NCI-H146 treated with DMSO at 0.1 percent for 48 hours (cell line): ENCODE data around the gene C1RL.
A peak's percentile ranks its signal among the peaks of the same experiment; 100 is the strongest.

Experiments
- DNase-seq: peaks from one replicate; lab custom pipeline; 2025; ENCODE audit not compliant: unreplicated experiment; lab: John Stamatoyannopoulos, UW

C1RL gene

GRCh38 chr12:7137908-7138307 lies 28.9 kb upstream of the C1RL start:
- DNase-seq = no peak

- DNase-seq = no peak
Observed at GRCh38 chr12:7136676-7137075, 27.7 kb upstream of the C1RL start.

GRCh38 chr12:7136071-7136470 lies 27.1 kb upstream of the C1RL start:
- no peak for DNase-seq

- no peak for DNase-seq
Observed at GRCh38 chr12:7134396-7135166, 25.6 kb upstream of the C1RL start.

- no peak for DNase-seq
Observed at GRCh38 chr12:7131502-7131866, 22.5 kb upstream of the C1RL start.

- DNase-seq = peak; percentile 80
Observed at GRCh38 chr12:7130701-7131501, 21.9 kb upstream of the C1RL start.

- DNase-seq = peak; percentile 93
Observed at GRCh38 chr12:7129872-7130691, 21.1 kb upstream of the C1RL start, which contains the start of gene CLSTN3. TSS of gene CLSTN3 (plus strand) at chr12:7130371. CDS start at chr12:7130649, 278 bp downstream.

GRCh38 chr12:7129287-7129871 lies 20.4 kb upstream of the C1RL start:
- no peak for DNase-seq

GRCh38 chr12:7128681-7129286 lies 19.8 kb upstream of the C1RL start, which contains the start of gene RBP5:
TSS of gene RBP5 (minus strand) at chr12:7128889. CDS start at chr12:7128775, 114 bp downstream.
- DNase-seq = no peak

GRCh38 chr12:7127916-7128626 lies 19.1 kb upstream of the C1RL start:
- no peak for DNase-seq

- DNase-seq = no peak
Observed at GRCh38 chr12:7125632-7126227, 16.7 kb upstream of the C1RL start.

- DNase-seq = no peak
Observed at GRCh38 chr12:7123806-7124522, 14.9 kb upstream of the C1RL start.

- no peak for DNase-seq
Observed at GRCh38 chr12:7122811-7123769, 14.1 kb upstream of the C1RL start.

- DNase-seq = no peak
Observed at GRCh38 chr12:7121324-7121723, 12.3 kb upstream of the C1RL start.

GRCh38 chr12:7120166-7120565 lies 11.2 kb upstream of the C1RL start:
- no peak for DNase-seq

- no peak for DNase-seq
Observed at GRCh38 chr12:7118881-7119280, 9.9 kb upstream of the C1RL start.

- DNase-seq = no peak
Observed at GRCh38 chr12:7117670-7118069, 8.7 kb upstream of the C1RL start.

- DNase-seq = no peak
Observed at GRCh38 chr12:7116916-7117315, 7.9 kb upstream of the C1RL start.
